ENCODE results near the gene ADGRG3. TPM values are rescaled to one million over a fixed set of nuclear protein-coding genes. Genes with fewer than 3 reads are reported as not detected.

ADGRG3 gene
- total RNA-seq, 1 experiment from 2014 or later, result not detected

- BruUV-seq (replicated peaks), result no TSS peak
- no peak for TF ChIP-seq FOSL1 (IDR thresholded peaks at IDR 0.05; ENCODE audit: low read depth)
- TF ChIP-seq, protein P1, sequence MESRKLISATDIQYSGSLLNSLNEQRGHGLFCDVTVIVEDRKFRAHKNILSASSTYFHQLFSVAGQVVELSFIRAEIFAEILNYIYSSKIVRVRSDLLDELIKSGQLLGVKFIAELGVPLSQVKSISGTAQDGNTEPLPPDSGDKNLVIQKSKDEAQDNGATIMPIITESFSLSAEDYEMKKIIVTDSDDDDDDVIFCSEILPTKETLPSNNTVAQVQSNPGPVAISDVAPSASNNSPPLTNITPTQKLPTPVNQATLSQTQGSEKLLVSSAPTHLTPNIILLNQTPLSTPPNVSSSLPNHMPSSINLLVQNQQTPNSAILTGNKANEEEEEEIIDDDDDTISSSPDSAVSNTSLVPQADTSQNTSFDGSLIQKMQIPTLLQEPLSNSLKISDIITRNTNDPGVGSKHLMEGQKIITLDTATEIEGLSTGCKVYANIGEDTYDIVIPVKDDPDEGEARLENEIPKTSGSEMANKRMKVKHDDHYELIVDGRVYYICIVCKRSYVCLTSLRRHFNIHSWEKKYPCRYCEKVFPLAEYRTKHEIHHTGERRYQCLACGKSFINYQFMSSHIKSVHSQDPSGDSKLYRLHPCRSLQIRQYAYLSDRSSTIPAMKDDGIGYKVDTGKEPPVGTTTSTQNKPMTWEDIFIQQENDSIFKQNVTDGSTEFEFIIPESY (IDR thresholded peaks at IDR 0.05; ENCODE audit: extremely low read depth, insufficient replicate concordance, low read length), result no peak
- no peak for TF ChIP-seq EZH2phosphoT487 (IDR thresholded peaks at IDR 0.05; ENCODE audit: borderline replicate concordance)
- no peak for TF ChIP-seq CEBPB (IDR thresholded peaks at IDR 0.05; ENCODE audit: low read depth)
- TF ChIP-seq, protein P2, sequence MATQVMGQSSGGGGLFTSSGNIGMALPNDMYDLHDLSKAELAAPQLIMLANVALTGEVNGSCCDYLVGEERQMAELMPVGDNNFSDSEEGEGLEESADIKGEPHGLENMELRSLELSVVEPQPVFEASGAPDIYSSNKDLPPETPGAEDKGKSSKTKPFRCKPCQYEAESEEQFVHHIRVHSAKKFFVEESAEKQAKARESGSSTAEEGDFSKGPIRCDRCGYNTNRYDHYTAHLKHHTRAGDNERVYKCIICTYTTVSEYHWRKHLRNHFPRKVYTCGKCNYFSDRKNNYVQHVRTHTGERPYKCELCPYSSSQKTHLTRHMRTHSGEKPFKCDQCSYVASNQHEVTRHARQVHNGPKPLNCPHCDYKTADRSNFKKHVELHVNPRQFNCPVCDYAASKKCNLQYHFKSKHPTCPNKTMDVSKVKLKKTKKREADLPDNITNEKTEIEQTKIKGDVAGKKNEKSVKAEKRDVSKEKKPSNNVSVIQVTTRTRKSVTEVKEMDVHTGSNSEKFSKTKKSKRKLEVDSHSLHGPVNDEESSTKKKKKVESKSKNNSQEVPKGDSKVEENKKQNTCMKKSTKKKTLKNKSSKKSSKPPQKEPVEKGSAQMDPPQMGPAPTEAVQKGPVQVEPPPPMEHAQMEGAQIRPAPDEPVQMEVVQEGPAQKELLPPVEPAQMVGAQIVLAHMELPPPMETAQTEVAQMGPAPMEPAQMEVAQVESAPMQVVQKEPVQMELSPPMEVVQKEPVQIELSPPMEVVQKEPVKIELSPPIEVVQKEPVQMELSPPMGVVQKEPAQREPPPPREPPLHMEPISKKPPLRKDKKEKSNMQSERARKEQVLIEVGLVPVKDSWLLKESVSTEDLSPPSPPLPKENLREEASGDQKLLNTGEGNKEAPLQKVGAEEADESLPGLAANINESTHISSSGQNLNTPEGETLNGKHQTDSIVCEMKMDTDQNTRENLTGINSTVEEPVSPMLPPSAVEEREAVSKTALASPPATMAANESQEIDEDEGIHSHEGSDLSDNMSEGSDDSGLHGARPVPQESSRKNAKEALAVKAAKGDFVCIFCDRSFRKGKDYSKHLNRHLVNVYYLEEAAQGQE (IDR thresholded peaks at IDR 0.05; ENCODE audit: low read depth), result no peak
- no peak for TF ChIP-seq SP1 (IDR thresholded peaks at IDR 0.05; ENCODE audit: low read depth)
- TF ChIP-seq CTCF (IDR thresholded peaks at IDR 0.05 in 2 of 3, conservative IDR thresholded peaks at IDR 0.05 in 1 of 3; ENCODE audit: borderline replicate concordance in 1 of 3, insufficient read depth in 1 of 3, low read depth in 2 of 3, low read length in 2 of 3), result no peak
- TF ChIP-seq YY1 (IDR thresholded peaks at IDR 0.05; ENCODE audit: extremely low read depth, insufficient replicate concordance, low read depth, low read length), result no peak
- TF ChIP-seq TCF7L2 (IDR thresholded peaks at IDR 0.05; ENCODE audit: borderline replicate concordance, extremely low read depth, insufficient read depth, insufficient read length), result no peak
- TF ChIP-seq SRF (IDR thresholded peaks at IDR 0.05; ENCODE audit: low read depth), result no peak
- TF ChIP-seq EZH2 (IDR thresholded peaks at IDR 0.05), result no peak
- TF ChIP-seq, protein P3, sequence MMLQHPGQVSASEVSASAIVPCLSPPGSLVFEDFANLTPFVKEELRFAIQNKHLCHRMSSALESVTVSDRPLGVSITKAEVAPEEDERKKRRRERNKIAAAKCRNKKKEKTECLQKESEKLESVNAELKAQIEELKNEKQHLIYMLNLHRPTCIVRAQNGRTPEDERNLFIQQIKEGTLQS (IDR thresholded peaks at IDR 0.05), result no peak
- no peak for TF ChIP-seq ZNF274 (IDR thresholded peaks at IDR 0.05; ENCODE audit: low read depth, low read length)
- TF ChIP-seq ELF1 (IDR thresholded peaks at IDR 0.05; ENCODE audit: borderline replicate concordance, low read depth), result no peak
- DNase-seq (ENCODE audit: low read depth, low spot score) (no peak), ATAC-seq (no peak)
- Histone ChIP-seq H3K79me2 (ENCODE audit: insufficient read depth, low read length) (no peaks in the 10 kb centered on the region), H2AFZ (ENCODE audit: low read depth, low read length, poor library complexity, severe bottlenecking) (no peak overlapping the region), H3K27me3 (ENCODE audit: insufficient read depth, low read length) (no peaks in the 10 kb centered on the region), H3K4me2 (ENCODE audit: low read length) (no peak overlapping the region), H4K20me1 (ENCODE audit: insufficient read depth) (no peaks in the 10 kb centered on the region), H3K9ac (ENCODE audit: low read length) (no peak overlapping the region), H3K9me2 (ENCODE audit: insufficient read depth) (no peaks in the 10 kb centered on the region), H3K4me3 (replicated peaks in 1 of 2; ENCODE audit: low read depth in 1 of 2, low read length in 2 of 2) (no peak overlapping the region), H3K4me1 (ENCODE audit: control insufficient read depth in 1 of 2, insufficient read depth in 2 of 2, low read length in 2 of 2) (peaks cover 13 to 25% of the 10 kb centered on the region in 2 experiments; a peak in 3 of 4 replicates), H3K9me3 (ENCODE audit: control insufficient read depth in 1 of 2, insufficient read depth in 1 of 2, low read depth in 1 of 2, low read length in 2 of 2) (no peaks in the 10 kb centered on the region), H3K27ac (ENCODE audit: low read depth, low read length) (no peak overlapping the region), H3K36me3 (ENCODE audit: control insufficient read depth in 1 of 2, insufficient read depth in 2 of 2, low read length in 2 of 2) (no peaks in the 10 kb centered on the region; a peak in 1 of 4 replicates)
- ChIA-PET RAD21 (ENCODE audit: low non-redundant PET in 1 of 2, low total read pairs in 2 of 2, uncharacterized antibody in 2 of 2, unreplicated experiment in 2 of 2) (no interaction called here), CTCF (interaction anchor here (3.9 kb wide), 1 partner anchor 8 kb away, joined by 12 read pairs; no protein-coding TSS in a partner anchor), POLR2A (no interaction called here)
- intact Hi-C loops (cut with micrococcal nuclease), result no loop called here
Measured at GRCh38 chr16:57639172-57639887, 28.8 kb upstream of the ADGRG3 start.

Measured in HCT116 (cell line).